Choroid plexus epithelial cell (primary cell): Measurements from ENCODE around the gene EMX2.
"Not testable (repeated sequence)": the region's sequence is repeated elsewhere in the genome, so short reads cannot be mapped to it uniquely, and the experiment has no call there.

Experiments used
- DNase-seq: peaks from one replicate; pipeline ENCODE4 v3.0.0-alpha.2; 2010; ENCODE audit warnings: low read depth
- H3K4me3 ChIP-seq: 2 replicates; pipeline ENCODE4 v1.5.1; 2011; ENCODE audit warnings: low read depth, mild to moderate bottlenecking, control low read depth, low read length, moderate library complexity
- CTCF ChIP-seq: conservative IDR thresholded peaks from 2 replicates; pipeline ENCODE4 v1.5.1; 2011; ENCODE audit warnings: low read depth, mild to moderate bottlenecking, control low read depth, inconsistent platforms, low read length, moderate library complexity

EMX2 gene

DNA sequence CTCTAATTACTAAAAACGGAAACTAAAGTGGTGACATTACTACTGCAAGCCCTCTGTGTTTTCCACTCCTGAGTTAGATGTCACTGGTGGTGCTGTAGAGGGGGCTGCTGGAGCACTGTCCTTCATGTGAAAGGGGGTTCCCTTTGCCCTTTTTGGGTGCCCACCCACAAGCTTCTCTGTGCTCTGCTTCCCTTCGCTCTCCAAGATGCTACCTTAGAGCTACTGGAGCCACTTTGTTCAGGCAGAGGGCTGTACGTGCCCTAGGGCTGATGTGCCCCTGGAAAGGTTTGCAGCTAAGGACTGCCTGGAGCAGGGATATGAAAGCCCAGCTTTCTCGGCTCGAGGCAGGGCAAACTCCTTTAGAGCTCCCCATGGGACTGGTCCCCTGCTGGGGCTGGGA lies 28.3 kb downstream of the EMX2 start:
- TF ChIP-seq CTCF: no peak
- DNase-seq: no peak
- H3K4me3 ChIP-seq: no peak overlapping the region

DNA sequence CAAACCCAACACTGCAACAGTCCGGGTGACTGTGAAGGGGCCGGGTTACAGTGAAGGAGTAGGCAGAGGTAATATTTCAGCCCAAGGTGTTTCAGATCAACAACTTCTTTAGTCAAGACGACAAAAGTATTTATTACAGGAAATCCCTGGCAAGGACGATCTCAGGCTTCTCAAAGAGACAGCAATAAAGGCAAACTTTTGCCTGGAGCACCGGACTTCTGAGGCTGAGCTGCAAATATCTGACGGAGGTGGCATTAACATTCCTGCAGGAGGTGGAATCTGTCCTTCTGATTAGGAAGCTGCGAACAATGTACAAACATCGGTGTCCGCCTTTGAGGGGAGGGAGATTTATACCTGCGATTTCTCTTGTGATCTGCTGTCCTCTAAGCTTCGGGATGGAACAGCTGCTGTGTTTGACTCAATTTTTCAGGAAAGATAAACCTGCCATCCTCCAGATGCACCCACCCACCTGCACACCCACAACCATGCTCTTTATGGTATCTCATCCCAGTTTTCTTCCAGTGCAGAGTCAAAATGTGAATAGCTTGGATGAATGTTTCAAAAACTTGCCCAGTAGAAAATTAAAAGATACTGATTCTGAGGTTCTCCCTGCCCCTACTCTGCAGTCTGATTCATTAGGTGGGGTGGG lies 32.1 kb downstream of the EMX2 start:
- H3K4me3 ChIP-seq: no peak overlapping the region
- TF ChIP-seq CTCF: no peak

GRCh38 chr10:117578490-117578889 lies 35.9 kb downstream of the EMX2 start:
- no peak overlapping the region for H3K4me3 ChIP-seq
- TF ChIP-seq CTCF: no peak
- no peak for DNase-seq

More for the DNA sequence above, 32.1 kb downstream of the EMX2 start:
- DNase-seq: no peak

- H3K4me3 ChIP-seq: no peak overlapping the region
- no peak for DNase-seq
- TF ChIP-seq CTCF: no peak
Observed at GRCh38 chr10:117578999-117579590, 36.5 kb downstream of the EMX2 start.

GRCh38 chr10:117581961-117582360 lies 39.4 kb downstream of the EMX2 start:
- DNase-seq: no peak
- TF ChIP-seq CTCF: no peak
- H3K4me3 ChIP-seq: no peak overlapping the region

GRCh38 chr10:117584831-117585230 lies 42.3 kb downstream of the EMX2 start:
- DNase-seq, H3K4me3 ChIP-seq: not testable (repeated sequence)

- DNase-seq: no peak
- H3K4me3 ChIP-seq: no peak overlapping the region
- no peak for TF ChIP-seq CTCF
Observed at GRCh38 chr10:117587036-117587435, 44.5 kb downstream of the EMX2 start.
